ENCODE results near the gene TMEM255B. TPM values are rescaled to one million over a fixed set of nuclear protein-coding genes. Genes with fewer than 3 reads are reported as not detected.

The TMEM255B gene
- total RNA-seq, 1 experiment from 2014 or later, result 7.7 TPM

DNA sequence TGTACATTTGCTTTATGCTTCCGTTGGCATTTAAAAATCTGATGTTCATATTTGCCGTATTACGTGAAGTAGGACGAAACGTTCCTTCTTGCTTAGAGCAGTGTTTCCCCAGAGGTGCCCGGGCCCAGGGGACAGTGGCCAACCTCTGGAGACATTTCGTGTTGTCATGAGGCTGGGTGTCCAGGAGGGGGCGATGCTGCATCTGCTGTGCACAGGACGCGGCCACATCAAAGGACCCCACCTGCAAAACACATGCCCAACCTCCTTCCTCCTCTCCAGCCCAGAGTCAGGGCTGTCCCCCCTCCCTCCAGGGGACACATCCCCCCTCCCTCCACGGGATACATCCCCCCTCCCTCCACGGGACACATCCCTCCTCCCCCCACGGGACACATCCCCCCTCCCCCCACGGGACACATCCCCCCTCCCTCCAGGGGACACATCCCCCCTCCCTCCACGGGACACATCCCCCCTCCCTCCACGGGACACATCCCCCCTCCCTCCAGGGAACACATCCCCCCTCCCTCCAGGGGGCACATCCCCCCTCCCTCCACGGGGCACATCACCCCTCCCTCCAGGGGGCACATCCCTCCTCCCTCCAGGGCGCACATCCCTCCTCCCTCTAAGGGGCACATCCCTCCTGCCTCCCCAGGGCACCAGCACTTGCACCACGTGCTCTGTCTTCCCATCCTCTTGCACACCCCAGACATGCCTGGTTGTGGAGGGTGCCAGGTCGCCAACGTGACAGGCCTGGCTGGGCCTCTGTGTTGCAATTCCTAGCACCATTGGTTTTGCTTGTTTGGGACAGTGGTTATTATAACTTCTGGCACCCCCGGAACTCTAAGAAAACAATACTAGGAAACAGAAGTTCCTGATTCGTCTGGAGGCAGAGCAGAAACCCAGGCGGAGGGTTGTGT, 58.2 kb downstream of the TMEM255B start:
- no TSS peak for BruUV-seq (replicated peaks)
- H3K27ac ChIP-seq (ENCODE audit: low read depth, low read length), result peak overlapping the region; percentile 62

More for the DNA sequence above, 58.2 kb downstream of the TMEM255B start:
- Histone ChIP-seq H3K79me2 (ENCODE audit: insufficient read depth, low read length) (peaks cover 66% of the 10 kb centered on the region), H4K20me1 (ENCODE audit: insufficient read depth) (no peaks in the 10 kb centered on the region), H3K9me3 (ENCODE audit: control insufficient read depth in 1 of 2, insufficient read depth in 1 of 2, low read depth in 1 of 2, low read length in 2 of 2) (no peaks in the 10 kb centered on the region), H3K4me1 (ENCODE audit: control insufficient read depth in 1 of 2, insufficient read depth in 2 of 2, low read length in 2 of 2) (peaks cover 9 to 23% of the 10 kb centered on the region in 2 experiments), H2AFZ (ENCODE audit: low read depth, low read length, poor library complexity, severe bottlenecking) (no peak overlapping the region), H3K36me3 (ENCODE audit: control insufficient read depth in 1 of 2, insufficient read depth in 2 of 2, low read length in 2 of 2) (peaks cover 8 to 19% of the 10 kb centered on the region in 2 experiments; a peak in 2 of 4 replicates), H3K27me3 (ENCODE audit: insufficient read depth, low read length) (no peaks in the 10 kb centered on the region), H3K9me2 (ENCODE audit: insufficient read depth) (no peaks in the 10 kb centered on the region), H3K4me2 (ENCODE audit: low read length) (peak overlapping the region; percentile 87), H3K4me3 (replicated peaks in 1 of 2; ENCODE audit: low read depth in 1 of 2, low read length in 2 of 2) (peak overlapping the region; percentile 94 to 100), H3K9ac (ENCODE audit: low read length) (peak overlapping the region; percentile 97)
- ChIA-PET CTCF (no interaction called here), RAD21 (ENCODE audit: low non-redundant PET in 1 of 2, low total read pairs in 2 of 2, uncharacterized antibody in 2 of 2, unreplicated experiment in 2 of 2) (no interaction called here), POLR2A (no interaction called here)
- ATAC-seq (peak; percentile 58), DNase-seq (ENCODE audit: low read depth, low spot score) (peak; percentile 79)
- intact Hi-C loops (cut with micrococcal nuclease), result loop anchor here (1.0 kb wide), 1 partner anchor 409 kb away; no protein-coding TSS in a partner anchor
- TF ChIP-seq EGR1 (IDR thresholded peaks at IDR 0.05; ENCODE audit: low read depth), result no peak
- no peak for TF ChIP-seq CBX3 (IDR thresholded peaks at IDR 0.05; ENCODE audit: low read depth)
- no peak for TF ChIP-seq SIN3A (IDR thresholded peaks at IDR 0.05; ENCODE audit: low read depth)
- TF ChIP-seq YY1 (IDR thresholded peaks at IDR 0.05; ENCODE audit: extremely low read depth, insufficient replicate concordance, low read depth, low read length), result no peak
- no peak for TF ChIP-seq MAX (IDR thresholded peaks at IDR 0.05)
- TF ChIP-seq CTCF (IDR thresholded peaks at IDR 0.05 in 2 of 3, conservative IDR thresholded peaks at IDR 0.05 in 1 of 3; ENCODE audit: borderline replicate concordance in 1 of 3, insufficient read depth in 1 of 3, low read depth in 2 of 3, low read length in 2 of 3), result peak in 2 of 3 experiments; percentile 81 to 87; a peak in 4 of 6 replicates
- TF ChIP-seq EZH2phosphoT487 (IDR thresholded peaks at IDR 0.05; ENCODE audit: borderline replicate concordance), result no peak
- TF ChIP-seq POLR2AphosphoS5 (IDR thresholded peaks at IDR 0.05; ENCODE audit: low read depth, low read length), result 0 out of 2 replicates have a peak, but pooled peaks have one; percentile 9
- no peak for TF ChIP-seq ZFX (IDR thresholded peaks at IDR 0.05)
- TF ChIP-seq, protein P1, sequence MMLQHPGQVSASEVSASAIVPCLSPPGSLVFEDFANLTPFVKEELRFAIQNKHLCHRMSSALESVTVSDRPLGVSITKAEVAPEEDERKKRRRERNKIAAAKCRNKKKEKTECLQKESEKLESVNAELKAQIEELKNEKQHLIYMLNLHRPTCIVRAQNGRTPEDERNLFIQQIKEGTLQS (IDR thresholded peaks at IDR 0.05), result no peak
- peak; percentile 100 for TF ChIP-seq TCF7L2 (IDR thresholded peaks at IDR 0.05; ENCODE audit: borderline replicate concordance, extremely low read depth, insufficient read depth, insufficient read length)
- TF ChIP-seq ZBTB33 (IDR thresholded peaks at IDR 0.05; ENCODE audit: extremely low read depth, insufficient replicate concordance, low read length), result no peak
